ENCODE results near the gene AGAP1.

Gene AGAP1

GRCh38 chr2:236162882-236163470 is 669.1 kb downstream of the AGAP1 start:
- H3K4me1 ChIP-seq (ENCODE audit: control insufficient read depth, insufficient read depth, low read length): peaks cover 36% of the 10 kb centered on the region
- H3K4me3 ChIP-seq (ENCODE audit: low read length): no peak overlapping the region
- H3K36me3 ChIP-seq (ENCODE audit: control insufficient read depth, insufficient read depth, low read length): no peaks in the 10 kb centered on the region
- H3K9me3 ChIP-seq (ENCODE audit: control insufficient read depth, low read length): no peaks in the 10 kb centered on the region
- H3K27me3 ChIP-seq (ENCODE audit: control insufficient read depth, insufficient read depth, low read length): peaks cover 100% of the 10 kb centered on the region
- no peak overlapping the region for H3K9ac ChIP-seq (ENCODE audit: low read length)

GRCh38 chr2:236163471-236164200 is 669.8 kb downstream of the AGAP1 start:
- H3K27me3 ChIP-seq (ENCODE audit: control insufficient read depth, insufficient read depth, low read length): peaks cover 100% of the 10 kb centered on the region
- peaks cover 41% of the 10 kb centered on the region for H3K4me1 ChIP-seq (ENCODE audit: control insufficient read depth, insufficient read depth, low read length)
- H3K9me3 ChIP-seq (ENCODE audit: control insufficient read depth, low read length): no peaks in the 10 kb centered on the region
- no peak overlapping the region for H3K4me3 ChIP-seq (ENCODE audit: low read length)
- no peak overlapping the region for H3K9ac ChIP-seq (ENCODE audit: low read length)
- H3K36me3 ChIP-seq (ENCODE audit: control insufficient read depth, insufficient read depth, low read length): no peaks in the 10 kb centered on the region

DNA sequence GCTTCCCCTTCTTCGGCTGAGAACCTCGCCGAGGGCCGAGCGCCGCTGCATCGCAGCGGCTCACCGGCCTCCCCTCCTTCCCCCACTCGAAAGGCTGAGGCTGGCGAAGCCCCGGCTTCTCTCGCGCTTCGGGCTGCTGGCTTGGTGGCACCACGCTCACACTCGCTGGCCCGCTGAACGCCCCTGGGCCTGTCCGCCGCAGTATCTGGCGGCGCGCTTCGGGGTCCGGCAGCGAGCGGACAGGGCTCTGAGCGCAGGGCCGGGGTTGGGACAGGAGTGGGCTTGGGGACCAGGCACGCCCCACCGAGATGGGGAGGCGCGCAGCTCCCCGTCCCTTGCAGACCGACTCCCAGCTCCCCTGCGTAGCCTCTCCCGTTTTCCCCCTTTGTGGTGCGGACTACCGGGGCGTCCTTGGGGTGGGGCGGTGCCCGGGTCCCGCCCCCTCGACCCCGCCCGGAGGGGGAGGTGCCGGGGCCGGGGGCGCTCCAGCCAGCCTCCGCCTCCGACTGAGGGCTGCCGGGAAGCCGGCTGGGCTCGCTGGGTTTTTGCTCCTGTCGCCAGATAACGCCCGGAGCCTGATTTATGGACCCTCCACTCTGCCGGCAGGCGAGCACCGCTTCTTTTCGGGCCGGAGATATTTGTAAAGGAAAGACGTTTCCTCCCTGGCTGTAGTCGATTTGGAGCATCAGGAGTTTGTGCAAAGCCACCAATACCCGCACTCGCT is 670.5 kb downstream of the AGAP1 start:
- no peaks in the 10 kb centered on the region for H3K36me3 ChIP-seq (ENCODE audit: control insufficient read depth, insufficient read depth, low read length)
- H3K9ac ChIP-seq (ENCODE audit: low read length): no peak overlapping the region
- H3K4me3 ChIP-seq (ENCODE audit: low read length): no peak overlapping the region

DNA sequence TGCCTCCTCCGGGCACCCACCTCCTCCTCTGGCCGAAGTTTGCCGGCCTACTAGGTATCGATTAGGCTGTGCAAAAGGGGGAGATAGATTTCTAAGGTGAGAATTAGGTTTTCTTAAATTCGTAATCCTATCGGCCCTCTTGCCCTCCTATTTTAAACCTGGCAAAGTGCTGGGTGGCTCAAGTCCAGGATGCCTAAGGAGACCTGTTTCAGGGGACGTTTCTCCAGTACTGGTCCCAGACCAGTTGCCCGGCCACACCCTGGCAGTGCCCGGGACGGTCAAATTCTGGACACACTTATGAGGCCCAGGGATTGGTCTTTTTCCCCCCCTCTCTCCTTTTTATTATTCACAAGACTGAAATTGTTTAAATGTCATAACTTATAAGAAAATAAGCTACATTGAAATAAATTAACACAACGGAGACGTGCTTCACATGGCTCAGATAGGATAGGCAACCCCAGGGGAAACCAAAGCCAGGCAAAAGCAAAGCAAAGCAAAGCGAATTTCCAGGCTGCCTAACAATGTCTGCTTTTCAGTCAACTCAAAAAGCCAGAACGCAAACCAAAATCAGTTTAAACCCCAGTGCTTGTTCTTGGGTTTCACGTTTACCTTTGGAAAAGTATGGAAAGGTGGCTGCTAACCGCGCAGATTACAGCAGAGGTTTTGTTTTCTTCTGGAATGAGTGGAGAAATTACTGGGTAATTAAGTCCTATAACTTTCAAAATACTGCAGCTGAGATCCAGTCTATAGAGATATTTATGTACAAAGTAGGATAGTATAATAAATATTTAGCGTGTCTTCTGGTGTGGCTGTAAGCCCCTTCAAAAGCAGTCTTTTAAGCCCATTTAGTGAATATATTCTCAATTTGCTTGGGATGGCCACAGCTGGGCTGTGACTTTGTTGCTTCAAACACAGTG is 671.3 kb downstream of the AGAP1 start:
- peaks cover 100% of the 10 kb centered on the region for H3K27me3 ChIP-seq (ENCODE audit: control insufficient read depth, insufficient read depth, low read length)
- H3K4me3 ChIP-seq (ENCODE audit: low read length): no peak overlapping the region
- peaks cover 51% of the 10 kb centered on the region for H3K4me1 ChIP-seq (ENCODE audit: control insufficient read depth, insufficient read depth, low read length)
- no peaks in the 10 kb centered on the region for H3K9me3 ChIP-seq (ENCODE audit: control insufficient read depth, low read length)
- no peak overlapping the region for H3K9ac ChIP-seq (ENCODE audit: low read length)
- no peaks in the 10 kb centered on the region for H3K36me3 ChIP-seq (ENCODE audit: control insufficient read depth, insufficient read depth, low read length)

More for the DNA sequence above, 670.5 kb downstream of the AGAP1 start:
- Histone ChIP-seq H3K4me1 (ENCODE audit: control insufficient read depth, insufficient read depth, low read length) (peaks cover 47% of the 10 kb centered on the region), H3K9me3 (ENCODE audit: control insufficient read depth, low read length) (no peaks in the 10 kb centered on the region), H3K27me3 (ENCODE audit: control insufficient read depth, insufficient read depth, low read length) (peaks cover 100% of the 10 kb centered on the region)

- no peak overlapping the region for H3K9ac ChIP-seq (ENCODE audit: low read length)
- H3K4me3 ChIP-seq (ENCODE audit: low read length): no peak overlapping the region
- peaks cover 100% of the 10 kb centered on the region for H3K27me3 ChIP-seq (ENCODE audit: control insufficient read depth, insufficient read depth, low read length)
- H3K9me3 ChIP-seq (ENCODE audit: control insufficient read depth, low read length): no peaks in the 10 kb centered on the region
- H3K36me3 ChIP-seq (ENCODE audit: control insufficient read depth, insufficient read depth, low read length): no peaks in the 10 kb centered on the region
- H3K4me1 ChIP-seq (ENCODE audit: control insufficient read depth, insufficient read depth, low read length): peaks cover 51% of the 10 kb centered on the region
Observed at GRCh38 chr2:236165842-236166795, 672.3 kb downstream of the AGAP1 start.

DNA sequence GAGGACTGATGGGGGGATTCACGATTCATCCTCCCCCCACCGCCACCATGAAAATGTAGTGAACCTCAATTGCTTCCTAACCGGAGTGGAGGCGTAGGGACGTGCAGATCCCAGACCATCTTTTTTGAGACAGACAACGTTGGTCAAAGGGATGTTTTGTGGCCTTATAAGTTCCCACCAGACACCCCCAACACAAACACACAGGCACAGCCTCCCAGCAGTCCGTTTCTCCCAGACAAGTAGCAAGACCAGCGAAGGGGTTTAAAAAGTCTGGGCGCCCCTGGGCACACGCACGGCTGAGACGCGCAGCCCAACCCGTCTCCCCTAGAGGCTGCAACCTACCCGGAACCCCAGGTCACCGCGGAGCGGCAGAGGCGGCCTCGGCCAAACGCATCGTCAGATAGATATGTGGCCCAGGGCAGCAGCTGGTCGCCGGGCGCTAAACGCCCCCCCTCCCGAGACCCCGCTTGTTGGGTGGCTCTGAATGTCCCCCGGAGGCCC is 673.0 kb downstream of the AGAP1 start:
- Histone ChIP-seq H3K27me3 (ENCODE audit: control insufficient read depth, insufficient read depth, low read length) (peaks cover 100% of the 10 kb centered on the region), H3K4me3 (ENCODE audit: low read length) (no peak overlapping the region), H3K9me3 (ENCODE audit: control insufficient read depth, low read length) (no peaks in the 10 kb centered on the region), H3K36me3 (ENCODE audit: control insufficient read depth, insufficient read depth, low read length) (no peaks in the 10 kb centered on the region), H3K4me1 (ENCODE audit: control insufficient read depth, insufficient read depth, low read length) (peaks cover 56% of the 10 kb centered on the region), H3K9ac (ENCODE audit: low read length) (no peak overlapping the region)

DNA sequence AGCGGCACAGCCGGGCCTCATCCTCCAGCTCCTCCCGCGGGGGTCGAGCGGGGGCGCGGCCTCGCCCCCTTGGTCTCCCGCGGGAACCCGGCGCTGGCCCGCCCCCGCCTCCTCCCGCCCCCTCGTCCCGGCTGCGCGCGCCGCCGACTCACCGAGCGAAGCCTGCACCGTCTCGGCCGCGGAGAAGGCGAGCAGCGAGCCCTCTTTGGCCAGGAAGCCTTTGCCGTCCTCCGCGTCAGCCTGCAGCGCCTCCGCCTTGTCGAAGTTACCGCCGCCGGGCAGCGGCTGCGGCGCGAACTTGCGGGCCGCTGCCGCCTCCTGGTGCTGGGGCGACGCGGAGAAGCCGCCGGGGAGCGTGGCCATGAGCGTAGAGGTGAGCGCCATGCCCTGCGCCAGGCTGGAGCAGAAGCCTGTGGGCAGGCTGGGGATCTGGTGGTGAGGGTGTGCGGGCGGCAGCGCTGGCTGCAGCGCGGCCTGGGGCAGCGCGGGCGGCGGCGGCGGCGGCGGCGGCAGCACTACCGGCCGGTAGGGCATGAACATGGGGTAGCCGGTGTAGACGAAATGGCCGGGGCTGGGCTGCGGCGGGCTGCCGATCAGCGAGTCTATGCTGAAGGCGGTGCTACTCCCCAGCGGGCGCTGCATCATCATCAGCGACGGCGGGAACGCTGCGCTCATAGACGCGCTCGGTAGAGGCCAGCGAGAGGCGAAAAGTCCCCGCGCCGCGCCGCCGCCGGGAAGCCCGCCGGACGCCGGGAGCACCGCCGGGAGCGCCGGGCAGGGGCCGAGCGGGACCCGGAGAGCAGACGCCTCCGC is 673.7 kb downstream of the AGAP1 start:
- peaks cover 100% of the 10 kb centered on the region for H3K27me3 ChIP-seq (ENCODE audit: control insufficient read depth, insufficient read depth, low read length)
- no peaks in the 10 kb centered on the region for H3K9me3 ChIP-seq (ENCODE audit: control insufficient read depth, low read length)
- no peak overlapping the region for H3K4me3 ChIP-seq (ENCODE audit: low read length)
- peaks cover 56% of the 10 kb centered on the region for H3K4me1 ChIP-seq (ENCODE audit: control insufficient read depth, insufficient read depth, low read length)
- H3K9ac ChIP-seq (ENCODE audit: low read length): no peak overlapping the region
- no peaks in the 10 kb centered on the region for H3K36me3 ChIP-seq (ENCODE audit: control insufficient read depth, insufficient read depth, low read length)

DNA sequence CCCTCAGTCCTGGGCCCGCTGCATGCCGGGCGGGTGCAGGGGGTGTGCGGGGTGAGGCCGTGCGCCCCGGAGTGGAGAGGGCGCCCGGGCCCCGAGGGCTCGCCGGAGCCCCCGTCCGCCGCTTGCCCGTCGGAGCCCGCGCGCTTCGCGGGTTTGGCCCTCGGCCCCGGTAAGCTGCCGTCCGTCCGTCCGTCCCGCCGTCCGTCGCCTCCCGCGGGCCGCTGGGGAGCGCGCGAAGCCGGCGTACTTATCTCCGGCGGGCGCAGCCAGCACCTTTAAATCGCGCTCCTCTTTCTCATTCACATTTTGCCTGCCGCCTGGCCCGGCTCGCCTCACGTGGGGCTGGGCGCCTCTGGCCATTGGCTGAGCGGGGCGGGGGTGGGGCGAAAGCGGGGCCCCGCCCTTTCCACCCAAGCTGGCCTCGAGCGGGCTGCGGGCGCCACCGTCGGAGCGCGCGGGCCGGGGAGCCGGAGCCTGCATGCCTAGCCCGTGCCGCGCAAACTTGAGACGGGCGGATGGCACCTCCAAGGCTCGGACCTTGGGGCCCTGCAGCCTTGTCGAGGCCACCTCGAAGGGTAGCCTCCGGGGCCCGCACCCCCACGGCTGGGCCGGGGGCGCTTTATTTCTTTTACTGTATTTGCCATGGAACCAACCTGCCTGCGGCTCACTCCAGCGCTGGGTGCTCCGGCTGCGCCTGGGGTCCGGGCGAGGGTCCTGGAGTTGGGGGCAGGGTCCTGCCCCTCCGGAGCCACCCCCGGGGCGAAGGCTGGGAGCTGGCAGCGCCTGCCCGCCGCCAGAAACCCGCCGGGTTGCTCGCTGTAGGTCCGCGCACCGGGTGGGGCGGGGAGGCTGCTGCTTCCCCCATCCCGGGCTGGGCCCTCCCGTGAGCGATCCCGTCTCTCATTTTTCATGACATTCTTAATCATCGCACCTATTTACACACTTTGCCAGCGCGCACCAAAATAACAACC is 674.6 kb downstream of the AGAP1 start, which contains the start of gene GBX2:
TSS of gene GBX2 (minus strand) at position 277 of the 971 bp plus-strand sequence. CDS start 415 bp downstream, outside the sequence.
- Histone ChIP-seq H3K9ac (ENCODE audit: low read length) (no peak within 1 kb of the TSS), H3K4me1 (ENCODE audit: control insufficient read depth, insufficient read depth, low read length) (peaks cover 54% of the 10 kb centered on the region), H3K36me3 (ENCODE audit: control insufficient read depth, insufficient read depth, low read length) (no peaks in the 10 kb centered on the region), H3K9me3 (ENCODE audit: control insufficient read depth, low read length) (no peaks in the 10 kb centered on the region), H3K27me3 (ENCODE audit: control insufficient read depth, insufficient read depth, low read length) (peaks cover 100% of the 10 kb centered on the region), H3K4me3 (ENCODE audit: low read length) (no peak within 1 kb of the TSS)

DNA sequence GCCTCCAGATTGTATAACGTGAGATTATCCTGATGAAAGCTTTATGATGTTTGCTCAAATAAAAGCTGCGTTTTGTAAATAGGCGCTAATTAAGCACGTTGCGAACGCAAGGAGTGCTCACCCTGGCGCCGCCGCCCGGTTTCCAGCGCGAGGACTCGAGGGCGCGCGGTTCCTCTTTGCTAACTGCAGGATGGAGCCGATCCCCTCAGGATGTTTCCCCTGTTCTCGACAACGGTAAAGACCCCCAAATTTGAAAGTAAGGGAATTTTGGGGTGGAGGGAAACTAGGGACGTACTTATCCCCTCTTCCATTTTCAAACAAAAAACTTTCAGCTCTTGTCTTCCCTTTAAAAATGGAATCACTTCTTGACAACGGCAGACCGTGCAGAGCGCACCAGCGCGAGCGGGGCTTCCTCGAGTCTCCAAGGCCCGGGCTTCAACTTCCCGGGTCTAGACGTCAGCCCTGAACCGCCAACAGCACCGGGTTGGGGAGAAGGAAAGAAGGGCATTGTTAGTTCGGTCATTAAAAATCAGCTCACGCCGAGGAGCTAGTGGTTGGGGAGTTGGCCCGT is 675.4 kb downstream of the AGAP1 start:
- H3K4me3 ChIP-seq (ENCODE audit: low read length): no peak overlapping the region
- no peaks in the 10 kb centered on the region for H3K36me3 ChIP-seq (ENCODE audit: control insufficient read depth, insufficient read depth, low read length)
- H3K9me3 ChIP-seq (ENCODE audit: control insufficient read depth, low read length): no peaks in the 10 kb centered on the region
- H3K9ac ChIP-seq (ENCODE audit: low read length): no peak overlapping the region
- H3K27me3 ChIP-seq (ENCODE audit: control insufficient read depth, insufficient read depth, low read length): peaks cover 100% of the 10 kb centered on the region
- peaks cover 49% of the 10 kb centered on the region for H3K4me1 ChIP-seq (ENCODE audit: control insufficient read depth, insufficient read depth, low read length)

Data from mucosa of stomach (tissue), 1 donor.